Esophagus muscularis mucosa (tissue), 3 donors: ENCODE data around the gene KMT2D.

Experiments used
- POLR2A ChIP-seq: fragments of 450-650 bp; IDR thresholded peaks from one replicate; pipeline ENCODE4 v1.6.1; 2017; ENCODE audit warnings: antibody characterized with exemption, moderate library complexity, mild to moderate bottlenecking, low read depth
- TF ChIP-seq, protein P1 (sequence below), 3 experiments: fragments of 200-600 bp in 2 of 3; fragments of 450-650 bp in 1 of 3; sonication (generic) in 2 of 3; IDR thresholded peaks; one replicate each; pipeline ENCODE4 v1.5.1; 2017 to 2019; ENCODE audit warnings: antibody characterized with exemption in 3 of 3, mild to moderate bottlenecking in 2 of 3, moderate library complexity in 1 of 3

GRCh38 chr12:49058366-49059044, 2.1 kb downstream of the KMT2D start:
- TF ChIP-seq, protein P1, sequence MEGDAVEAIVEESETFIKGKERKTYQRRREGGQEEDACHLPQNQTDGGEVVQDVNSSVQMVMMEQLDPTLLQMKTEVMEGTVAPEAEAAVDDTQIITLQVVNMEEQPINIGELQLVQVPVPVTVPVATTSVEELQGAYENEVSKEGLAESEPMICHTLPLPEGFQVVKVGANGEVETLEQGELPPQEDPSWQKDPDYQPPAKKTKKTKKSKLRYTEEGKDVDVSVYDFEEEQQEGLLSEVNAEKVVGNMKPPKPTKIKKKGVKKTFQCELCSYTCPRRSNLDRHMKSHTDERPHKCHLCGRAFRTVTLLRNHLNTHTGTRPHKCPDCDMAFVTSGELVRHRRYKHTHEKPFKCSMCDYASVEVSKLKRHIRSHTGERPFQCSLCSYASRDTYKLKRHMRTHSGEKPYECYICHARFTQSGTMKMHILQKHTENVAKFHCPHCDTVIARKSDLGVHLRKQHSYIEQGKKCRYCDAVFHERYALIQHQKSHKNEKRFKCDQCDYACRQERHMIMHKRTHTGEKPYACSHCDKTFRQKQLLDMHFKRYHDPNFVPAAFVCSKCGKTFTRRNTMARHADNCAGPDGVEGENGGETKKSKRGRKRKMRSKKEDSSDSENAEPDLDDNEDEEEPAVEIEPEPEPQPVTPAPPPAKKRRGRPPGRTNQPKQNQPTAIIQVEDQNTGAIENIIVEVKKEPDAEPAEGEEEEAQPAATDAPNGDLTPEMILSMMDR (IDR thresholded peaks at IDR 0.05), result no peak
- TF ChIP-seq POLR2A, result no peak
